GM21825 (cell line): ENCODE measurements around the gene AFF1.
A peak's percentile ranks its signal among the peaks of the same experiment; 100 is the strongest.
"Not testable (repeated sequence)": the region's sequence is repeated elsewhere in the genome, so short reads cannot be mapped to it uniquely, and the experiment has no call there.

Experiments
- ATAC-seq: cut with Tn5 transposase; IDR thresholded peaks from one replicate; pipeline ENCODE4 v1.9.1; 2021; ENCODE audit warnings: mild to moderate bottlenecking, moderate library complexity; ENCODE audit not compliant: unreplicated experiment

The AFF1 gene

GRCh38 chr4:87007528-87008446 lies 73.0 kb downstream of the AFF1 start:
- no peak for ATAC-seq

DNA sequence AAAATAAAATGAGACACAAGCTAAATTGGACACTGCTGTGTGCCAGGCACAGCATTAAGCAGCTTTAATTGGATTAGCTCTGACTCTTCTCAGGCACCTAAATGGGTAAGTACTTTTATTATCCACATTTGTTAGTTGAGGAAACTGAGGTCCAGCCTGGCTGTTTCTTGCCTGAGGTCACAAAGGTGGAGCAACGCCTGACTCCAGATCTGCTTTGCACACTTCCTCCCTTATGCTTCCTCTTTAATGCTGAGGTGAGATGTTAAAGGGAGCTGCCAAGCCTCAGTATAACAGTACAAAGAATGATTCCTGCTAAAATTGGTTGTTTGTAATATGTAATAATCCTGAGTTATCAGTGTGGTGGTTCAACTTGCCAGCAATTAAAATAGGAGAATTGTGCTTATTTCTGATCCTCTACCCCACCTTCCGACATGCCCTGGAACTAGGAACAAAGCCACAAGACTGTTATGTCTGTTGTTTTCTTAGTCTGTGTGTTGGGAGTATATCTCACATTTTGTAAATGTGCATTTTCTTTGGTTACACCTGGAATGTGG lies 74.4 kb downstream of the AFF1 start:
- no peak for ATAC-seq

DNA sequence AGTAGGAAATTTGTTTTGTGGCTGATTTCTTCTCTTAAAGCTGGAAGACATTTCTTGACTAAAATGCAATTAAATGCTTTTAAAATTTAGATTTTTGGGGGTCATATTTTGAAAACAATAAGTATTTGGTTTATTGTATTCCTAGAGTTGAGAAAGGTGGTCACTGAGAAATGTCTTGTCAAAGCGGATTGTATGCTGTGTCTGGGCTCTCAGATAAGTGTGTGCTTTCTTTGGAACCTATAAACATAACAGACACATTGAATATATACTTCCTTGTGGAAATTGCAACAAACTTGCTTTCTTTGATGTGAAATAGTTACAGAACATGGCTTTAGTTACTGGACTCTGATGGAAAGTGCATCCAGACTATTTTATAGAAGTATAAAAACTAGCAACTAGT lies 75.4 kb downstream of the AFF1 start:
- no peak for ATAC-seq

DNA sequence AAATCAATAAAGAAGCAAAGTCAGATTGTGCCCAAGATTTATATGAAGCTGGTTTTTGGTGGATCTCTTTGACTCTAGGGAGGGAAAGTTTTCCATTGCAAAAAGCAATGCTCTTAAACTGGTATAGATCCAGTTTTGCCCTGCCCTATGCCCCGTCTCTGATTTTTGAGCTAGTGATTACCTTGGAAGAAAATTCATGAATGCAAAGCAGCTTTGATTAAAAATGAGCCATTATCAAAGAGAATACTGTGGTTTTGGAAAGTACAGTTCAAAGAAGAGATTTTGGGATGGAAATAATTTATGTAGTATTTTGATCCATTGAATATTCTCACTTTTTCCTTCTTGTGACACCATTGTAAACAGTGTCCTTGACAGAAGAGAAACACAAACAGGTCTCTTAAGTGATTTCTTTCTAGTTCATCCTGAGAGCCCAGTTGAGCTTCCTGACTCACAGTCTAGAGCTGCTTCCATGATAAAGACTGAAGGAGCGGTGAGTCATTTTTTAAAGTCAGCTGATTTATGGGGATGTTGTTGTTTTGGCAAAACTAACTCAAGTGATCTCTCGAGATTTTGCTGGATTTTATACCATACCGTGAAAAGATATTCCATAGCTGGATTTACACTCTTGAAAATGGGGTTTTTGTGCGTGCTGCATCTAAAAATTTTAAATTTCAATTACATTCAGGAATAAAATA lies 76.7 kb downstream of the AFF1 start:
- no peak for ATAC-seq

GRCh38 chr4:87012265-87012953 lies 77.6 kb downstream of the AFF1 start:
- peak; percentile 72 for ATAC-seq

DNA sequence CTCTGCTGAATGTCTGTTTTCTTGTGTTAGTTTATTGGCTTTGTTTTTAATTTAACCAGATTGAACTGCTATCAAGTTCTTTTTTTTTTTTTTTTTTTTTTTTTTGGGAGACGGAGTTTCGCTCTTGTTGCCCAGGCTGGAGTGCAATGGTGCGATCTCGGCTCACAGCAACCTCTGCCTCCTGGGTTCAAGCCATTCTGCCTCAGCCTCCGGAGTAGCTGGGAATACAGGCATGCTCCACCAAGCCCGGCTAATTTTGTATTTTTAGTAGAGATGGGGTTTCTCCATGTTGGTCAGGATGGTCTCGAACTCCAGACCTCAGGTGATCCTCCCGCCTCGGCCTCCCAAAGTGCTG lies 78.1 kb downstream of the AFF1 start:
- not testable (repeated sequence) for ATAC-seq

GRCh38 chr4:87014284-87014782 lies 79.5 kb downstream of the AFF1 start:
- no peak for ATAC-seq

- no peak for ATAC-seq
Observed at GRCh38 chr4:87015416-87015815, 80.6 kb downstream of the AFF1 start.

GRCh38 chr4:87017580-87018342 lies 83.0 kb downstream of the AFF1 start:
- no peak for ATAC-seq

GRCh38 chr4:87018753-87019152 lies 83.9 kb downstream of the AFF1 start:
- no peak for ATAC-seq

- ATAC-seq: no peak
Observed at GRCh38 chr4:87019246-87019791, 84.5 kb downstream of the AFF1 start.

GRCh38 chr4:87019898-87020297 lies 85.1 kb downstream of the AFF1 start:
- ATAC-seq: no peak

GRCh38 chr4:87024201-87024600 lies 89.4 kb downstream of the AFF1 start:
- ATAC-seq: no peak

DNA sequence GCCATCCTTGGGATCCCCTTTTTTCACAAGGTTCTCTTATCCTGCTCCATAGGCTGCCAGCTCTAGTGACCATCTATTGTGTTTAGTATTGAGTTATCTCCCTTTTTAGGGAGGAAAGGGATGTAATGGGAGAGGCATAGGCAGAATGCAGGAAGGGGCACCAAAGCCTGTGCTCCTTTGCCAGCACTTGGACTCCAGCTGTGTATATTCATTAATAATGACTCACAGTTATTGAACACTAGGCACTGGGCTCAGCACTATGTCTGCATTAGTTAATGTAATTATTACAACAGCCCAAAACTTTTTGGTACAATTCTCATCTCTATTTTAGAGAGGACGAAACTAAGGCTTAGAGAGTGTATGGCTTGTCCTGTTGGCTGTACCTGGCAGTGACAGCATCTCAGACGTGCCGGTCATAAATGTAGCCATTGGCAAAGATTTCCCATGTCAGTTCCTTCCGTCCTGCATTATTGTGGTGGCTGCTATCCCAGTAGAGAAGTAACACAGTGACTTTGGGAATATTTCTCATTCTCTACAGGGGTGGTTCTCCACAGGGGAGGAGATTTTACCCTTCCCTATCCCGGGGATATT lies 90.3 kb downstream of the AFF1 start:
- ATAC-seq: no peak

GRCh38 chr4:87025614-87026041 lies 90.8 kb downstream of the AFF1 start:
- ATAC-seq: peak; percentile 65

DNA sequence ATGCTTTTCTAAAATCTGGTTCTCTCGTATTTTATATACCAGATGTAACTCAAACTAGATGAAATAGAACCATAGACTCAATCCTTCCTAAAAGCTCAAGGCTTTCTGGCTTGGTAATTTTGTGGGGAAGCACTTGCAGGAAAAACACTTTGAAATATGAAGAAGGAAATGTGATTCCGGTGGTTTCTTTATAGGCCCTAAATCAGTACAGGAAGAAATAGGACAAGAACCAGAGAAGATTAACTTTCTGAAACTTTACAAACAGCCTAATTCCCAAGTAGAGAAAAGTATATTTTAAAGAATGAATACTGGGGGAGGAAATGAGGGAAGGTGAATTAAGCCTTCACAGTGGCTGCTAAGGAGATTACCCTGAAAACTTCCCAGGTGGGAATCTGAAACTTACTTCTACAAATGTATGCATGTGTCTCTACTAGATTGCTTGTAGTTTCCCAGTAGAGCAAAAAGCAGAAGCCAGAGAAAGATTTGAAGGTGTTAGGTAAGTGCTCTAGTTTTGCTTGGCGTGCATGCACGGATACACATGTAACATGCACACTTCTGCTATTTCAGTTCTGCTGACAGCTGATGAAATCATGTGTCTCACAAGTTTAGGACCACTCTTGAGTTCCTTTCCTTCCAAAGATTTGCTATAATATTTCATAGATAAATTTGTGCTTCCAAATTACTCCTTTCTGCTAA lies 92.1 kb downstream of the AFF1 start:
- peak; percentile 83 for ATAC-seq

DNA sequence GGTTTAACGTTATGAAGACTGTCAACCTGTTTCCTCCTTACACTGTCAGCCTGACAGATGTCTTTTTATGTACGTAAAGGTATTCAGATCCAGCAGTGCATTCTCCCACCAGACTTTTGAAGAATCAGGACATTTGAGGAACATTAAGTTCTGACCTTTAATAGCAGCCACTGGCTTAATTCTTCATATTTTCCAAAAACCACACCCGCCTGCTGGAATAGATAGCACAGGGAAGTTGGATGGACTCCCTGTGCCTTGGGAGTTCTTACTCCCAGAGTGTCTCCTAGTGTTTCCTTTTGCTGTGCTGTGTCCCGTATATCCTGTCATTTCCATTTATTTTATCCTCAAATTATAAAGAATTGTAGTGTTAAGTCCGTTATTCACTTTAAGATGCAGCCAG lies 94.5 kb downstream of the AFF1 start:
- no peak for ATAC-seq

- no peak for ATAC-seq
Observed at GRCh38 chr4:87030124-87030523, 95.3 kb downstream of the AFF1 start.
